Kasumi-1 (cell line): Measurements from ENCODE around the gene P2RX3.

Experiments
- DNase-seq, 2 experiments: peaks; one replicate each; lab custom pipeline; 2025; lab: John Stamatoyannopoulos, UW

Gene P2RX3

DNA sequence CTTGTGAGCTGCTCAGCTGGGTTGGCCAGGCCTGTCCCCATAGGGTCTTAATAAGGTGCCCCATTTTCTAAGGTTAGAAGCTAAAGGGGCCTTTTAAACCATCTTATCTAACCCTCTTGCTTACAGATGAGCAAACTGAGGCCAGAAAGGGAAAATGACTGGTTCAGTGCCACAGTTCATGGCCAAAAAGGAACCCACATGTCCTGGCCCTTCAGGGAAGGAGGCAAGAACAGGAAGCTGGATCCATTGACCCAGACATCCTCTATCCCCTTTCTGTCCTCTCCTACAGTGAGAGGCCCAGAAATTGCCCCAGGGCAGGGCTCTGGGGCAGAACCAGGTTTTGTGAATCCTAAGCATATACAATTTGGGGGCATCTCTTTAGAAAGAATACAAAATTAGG, 32.8 kb downstream of the P2RX3 start:
- no peak for DNase-seq

DNA sequence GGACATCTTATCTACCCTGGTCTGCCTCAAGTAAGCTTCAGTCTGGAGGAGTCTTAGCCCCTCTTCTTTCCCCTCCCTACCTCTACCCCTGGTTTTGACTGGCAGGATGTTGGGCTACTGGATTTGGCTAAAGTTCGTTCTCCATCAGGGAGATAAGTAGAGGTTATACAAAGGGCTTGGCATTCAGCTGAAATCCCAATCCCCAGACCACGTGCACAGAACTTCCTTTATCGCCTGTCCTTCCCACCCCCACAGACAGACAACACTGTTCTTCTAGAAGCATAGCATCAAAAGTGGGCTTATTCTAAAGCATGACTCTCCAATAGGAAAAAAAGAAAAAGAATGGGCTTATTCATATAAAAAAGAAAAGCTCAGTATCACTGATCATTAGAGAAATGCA, 35.0 kb downstream of the P2RX3 start:
- DNase-seq = no peak

DNA sequence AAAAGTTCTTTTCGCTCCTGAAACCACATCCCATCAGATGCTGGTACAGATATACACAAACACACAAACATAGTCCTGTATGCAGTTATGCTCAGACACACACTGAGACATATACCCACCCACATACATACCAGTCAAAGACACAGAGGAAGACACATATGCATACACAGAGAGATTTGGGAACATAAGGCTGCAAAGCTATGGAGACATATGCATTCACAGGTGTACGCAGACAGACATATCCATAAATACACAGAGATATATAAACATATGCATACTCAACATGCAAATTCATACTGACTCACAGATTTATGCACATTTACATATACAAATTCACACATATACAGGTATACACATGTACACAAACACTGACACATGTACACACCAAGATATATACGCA, 36.8 kb downstream of the P2RX3 start:
- no peak for DNase-seq

DNA sequence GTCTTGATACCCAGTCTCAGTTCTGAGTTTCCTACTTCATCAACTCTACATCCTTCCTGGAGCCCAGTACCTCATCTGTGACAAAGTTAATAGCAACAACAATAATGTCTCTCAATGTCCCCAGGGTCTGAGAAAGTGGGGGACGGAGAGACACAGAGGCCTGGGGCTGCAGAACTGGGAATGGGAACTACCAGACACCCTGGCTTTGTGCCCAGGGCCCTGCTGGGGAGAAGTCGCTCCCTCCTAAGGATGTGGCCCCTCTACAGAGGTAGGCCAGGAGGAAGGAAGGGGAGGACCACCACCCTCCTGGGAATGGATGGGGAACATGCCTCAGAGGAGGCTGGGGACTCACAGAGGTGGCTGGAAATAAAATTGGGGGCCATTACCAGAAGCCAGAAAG, 37.3 kb downstream of the P2RX3 start:
- DNase-seq = no peak

DNA sequence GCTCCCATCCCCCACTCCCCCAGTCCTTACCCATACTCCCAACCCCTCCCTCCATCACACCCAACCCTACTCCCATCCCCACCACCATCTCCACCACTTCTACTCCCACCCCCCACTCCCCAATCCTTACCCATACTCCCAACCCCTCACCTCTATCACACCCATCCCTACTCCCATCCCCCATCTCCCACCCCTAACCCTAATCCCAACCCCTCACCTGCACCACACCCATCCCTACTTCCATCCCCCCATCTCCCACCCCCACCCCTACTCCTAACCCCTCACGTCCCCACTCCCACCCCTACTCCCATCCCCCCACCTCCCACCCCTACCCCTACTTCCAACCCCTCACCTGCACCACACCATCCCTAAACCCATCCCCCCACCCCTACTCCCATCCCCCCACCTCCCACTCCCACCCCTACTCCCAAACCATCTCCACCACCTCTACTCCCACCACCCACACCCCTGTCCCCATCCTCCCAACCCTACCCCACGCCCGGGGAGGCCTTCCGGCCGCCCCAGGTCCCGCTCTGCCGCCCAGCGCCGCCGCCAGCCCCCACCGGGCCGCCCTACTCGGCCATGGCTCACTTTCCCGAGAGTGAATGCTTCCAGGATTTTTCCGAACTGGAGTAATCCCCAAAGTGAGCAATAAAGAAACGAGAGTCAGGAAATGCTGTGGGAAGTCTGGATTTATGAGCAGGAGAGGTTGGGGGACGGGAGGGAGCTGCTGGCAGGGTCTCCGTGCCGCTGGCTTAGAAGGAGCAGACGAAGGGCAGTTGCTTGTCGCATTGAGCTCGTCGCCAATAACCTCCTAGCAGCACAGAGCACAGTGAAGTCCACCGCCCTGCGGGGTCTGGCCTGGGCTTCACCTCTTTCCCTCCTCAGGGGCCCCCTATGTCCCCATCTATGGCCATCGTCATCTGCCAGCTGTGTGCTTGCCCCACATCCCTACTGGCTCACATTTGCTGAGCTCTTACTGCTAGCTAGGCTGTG, 38.2 kb downstream of the P2RX3 start:
- no peak for DNase-seq

DNA sequence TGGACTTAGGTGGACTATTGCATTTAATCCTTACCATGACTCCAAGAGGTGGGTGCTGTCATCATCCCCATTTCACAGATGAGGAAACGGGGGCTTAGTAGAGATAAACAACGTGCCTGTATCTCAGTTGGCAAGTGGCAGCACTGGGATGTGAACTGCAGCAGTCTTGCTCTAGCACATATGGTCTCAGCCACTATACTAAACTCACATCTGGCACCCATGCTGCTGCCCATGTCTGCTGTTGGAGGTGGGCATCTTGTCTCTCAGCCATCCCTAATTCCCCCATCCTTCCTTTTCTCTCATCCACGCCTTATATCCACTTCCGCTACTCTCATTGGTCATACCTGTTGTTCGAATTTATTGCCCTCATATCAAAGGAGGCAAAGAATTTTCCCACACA, 39.0 kb downstream of the P2RX3 start:
- no peak for DNase-seq

DNA sequence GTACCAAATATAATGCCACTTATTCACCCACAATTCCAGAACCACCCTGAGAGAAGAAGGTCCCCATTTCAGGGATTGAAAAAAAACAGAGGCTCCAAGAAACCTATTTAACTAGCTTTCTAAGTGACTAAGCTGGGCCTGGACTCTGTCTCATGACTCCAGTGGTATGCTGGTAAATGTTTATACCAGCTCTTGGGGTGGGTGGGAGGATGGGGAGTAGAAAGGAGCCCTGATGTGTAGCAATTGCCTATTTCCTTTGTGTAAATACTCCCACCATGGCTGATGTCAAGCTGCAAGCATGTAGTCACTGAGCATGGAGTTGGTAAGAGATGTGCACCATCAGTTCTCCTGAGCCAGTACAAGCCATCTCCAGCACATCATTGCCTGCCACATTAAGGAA, 40.0 kb downstream of the P2RX3 start:
- DNase-seq = no peak

DNA sequence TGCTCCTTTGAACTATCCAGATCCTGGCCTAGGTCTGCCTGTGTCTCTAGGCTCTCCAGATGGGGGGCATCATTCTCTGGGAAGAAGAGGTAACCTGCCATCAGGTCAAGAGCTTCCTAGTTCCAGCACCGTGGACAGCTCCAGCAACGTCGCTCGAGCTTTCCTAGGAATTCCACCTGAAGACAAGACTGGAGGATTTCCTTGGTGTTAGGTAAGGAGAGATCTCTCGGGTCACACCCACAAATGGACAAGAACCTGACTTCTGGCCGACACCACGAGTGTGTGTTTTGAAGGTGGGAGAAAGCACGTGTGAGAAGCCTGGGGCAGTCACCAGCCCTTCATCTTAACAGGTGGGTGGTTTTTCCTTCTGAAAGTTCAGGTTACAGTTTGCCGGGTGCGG, 41.6 kb downstream of the P2RX3 start:
- DNase-seq = peak in 1 of 2 experiments; percentile 11

DNA sequence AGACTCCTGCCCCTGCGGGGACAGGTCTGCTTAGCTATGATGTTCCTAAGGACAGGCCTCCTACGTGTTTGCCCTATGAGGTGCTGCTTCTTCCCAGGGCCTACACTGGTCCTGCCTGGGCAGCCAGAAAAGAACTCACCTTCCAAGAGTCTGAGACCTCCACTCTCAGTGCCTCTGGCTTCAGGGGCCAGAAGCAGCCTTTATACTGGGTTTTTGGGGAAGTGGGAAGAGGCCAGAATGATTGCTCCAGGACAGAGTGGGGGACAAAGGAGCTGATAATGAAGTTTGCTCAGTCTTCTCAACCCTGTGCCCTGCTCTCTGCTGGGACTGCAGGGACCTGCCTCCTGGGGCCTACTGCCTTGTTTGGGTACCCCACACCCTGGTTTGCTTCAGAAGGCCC, 42.8 kb downstream of the P2RX3 start, which contains the start of gene PRG3:
Gene PRG3, minus strand, starts transcription at position 176 of the 400 bp plus-strand sequence. CDS start 442 bp downstream, outside the sequence.
- DNase-seq = no peak

DNA sequence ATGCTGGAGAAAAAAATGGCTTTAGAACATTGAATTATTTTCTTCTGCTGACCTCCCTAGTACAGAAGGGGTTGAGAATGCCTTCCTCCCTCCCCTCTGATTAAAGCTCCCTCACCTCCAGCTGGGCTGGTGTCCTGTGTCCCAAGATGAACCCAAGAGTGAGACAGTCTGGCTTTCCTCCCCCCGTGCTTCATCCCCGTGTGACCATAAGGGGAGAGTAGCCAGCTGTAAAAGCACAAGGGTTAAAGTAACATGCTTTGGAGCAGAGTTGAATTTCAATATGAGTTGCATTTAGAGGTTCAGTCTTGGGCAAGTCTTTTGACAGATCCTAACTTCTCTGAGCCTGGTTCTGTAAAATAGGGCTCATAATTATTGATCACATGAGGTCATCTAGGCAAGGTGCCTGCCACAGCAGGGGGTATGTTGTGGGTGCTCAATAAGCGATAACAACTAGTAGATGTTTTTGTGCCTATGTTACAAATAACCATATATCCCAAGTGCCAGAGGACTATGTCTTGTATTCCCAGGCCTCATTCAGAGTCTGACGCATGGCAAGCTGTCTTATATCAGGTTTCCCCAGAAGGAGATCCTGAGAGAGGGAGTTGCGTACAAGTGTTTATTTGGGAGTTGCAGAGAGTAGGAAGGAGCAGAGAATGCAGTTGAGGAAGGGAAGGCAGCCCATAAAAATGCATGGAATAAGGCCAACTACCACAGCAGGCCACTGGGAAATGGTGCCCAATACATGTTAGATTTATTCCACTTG, 48.2 kb downstream of the P2RX3 start:
- DNase-seq = no peak

DNA sequence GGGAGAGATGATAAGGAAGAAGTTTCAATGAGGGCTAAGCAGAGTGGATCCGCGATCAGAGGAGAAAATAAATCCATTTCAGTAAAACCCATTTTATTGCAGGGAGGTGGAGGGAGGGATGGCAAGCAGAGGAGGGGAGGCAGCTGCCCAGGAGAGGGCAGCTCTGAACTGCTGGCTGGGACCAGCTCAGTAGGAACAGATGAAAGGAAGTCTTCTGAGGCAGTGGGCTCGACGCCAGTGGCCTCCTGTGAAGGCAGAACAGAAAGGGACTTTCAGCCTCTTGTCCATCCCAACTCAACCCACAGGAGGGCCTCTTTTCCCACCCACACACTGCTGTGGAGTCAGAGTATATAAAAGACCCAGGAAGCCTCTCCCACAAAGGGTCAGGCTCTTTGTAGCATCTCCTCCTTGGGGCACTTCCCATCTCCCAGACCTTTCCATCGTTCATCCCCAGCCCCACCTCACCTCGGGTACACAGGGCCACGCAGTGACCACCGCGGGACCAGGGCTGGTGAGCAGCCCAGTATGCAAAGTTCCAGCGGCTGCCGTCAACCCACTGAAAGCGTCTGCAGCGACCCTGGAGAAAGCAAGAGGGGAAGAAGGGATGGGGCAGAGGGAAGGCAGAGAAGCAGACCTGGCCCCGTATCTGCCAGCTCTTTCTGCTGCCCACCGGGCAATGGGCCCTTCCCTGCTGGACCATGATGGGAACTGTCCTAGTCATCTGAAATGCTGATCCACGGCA, 49.3 kb downstream of the P2RX3 start:
- no peak for DNase-seq

DNA sequence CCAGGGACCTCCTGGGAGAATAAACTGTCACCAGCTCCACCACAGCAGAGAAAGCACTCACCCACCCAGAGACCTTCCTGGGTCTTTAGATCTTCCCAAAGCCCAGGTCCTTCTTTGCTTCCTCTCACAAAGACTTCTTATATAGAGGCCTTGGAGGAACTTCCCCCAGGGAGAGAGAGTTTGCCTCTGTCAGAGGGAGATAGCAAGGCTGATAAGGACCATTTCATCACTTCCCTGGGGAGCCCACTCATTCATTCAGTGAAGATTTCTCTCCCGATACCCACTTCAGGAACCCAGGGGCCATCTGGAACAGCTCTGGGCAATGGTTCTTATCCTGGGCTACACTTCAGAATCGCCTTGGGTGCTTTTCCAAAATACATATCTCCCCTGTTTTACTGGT, 52.4 kb downstream of the P2RX3 start, which contains the start of gene PRG2:
Gene PRG2, minus strand, starts transcription at position 116 of the 400 bp plus-strand sequence. CDS start 706 bp downstream, outside the sequence.
- no peak for DNase-seq

DNA sequence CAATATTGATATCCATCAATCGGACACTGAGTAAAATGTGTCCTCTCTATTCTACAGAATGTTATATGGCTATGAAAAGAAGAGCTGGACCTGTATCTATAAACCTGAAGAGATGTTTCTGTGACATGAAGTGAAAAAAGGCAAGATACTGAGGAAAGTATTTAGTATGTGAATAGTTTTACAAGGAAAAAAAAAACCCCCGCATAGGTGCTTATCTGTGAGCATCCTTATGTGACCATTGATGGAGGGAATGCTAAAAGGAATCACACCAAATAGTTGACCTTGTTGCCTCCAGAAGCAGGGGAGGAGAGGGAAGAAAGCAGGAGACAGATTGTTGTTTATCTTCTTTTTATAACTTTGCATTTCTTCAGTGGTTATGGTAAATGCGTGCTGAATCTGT, 53.0 kb downstream of the P2RX3 start:
- DNase-seq = no peak

DNA sequence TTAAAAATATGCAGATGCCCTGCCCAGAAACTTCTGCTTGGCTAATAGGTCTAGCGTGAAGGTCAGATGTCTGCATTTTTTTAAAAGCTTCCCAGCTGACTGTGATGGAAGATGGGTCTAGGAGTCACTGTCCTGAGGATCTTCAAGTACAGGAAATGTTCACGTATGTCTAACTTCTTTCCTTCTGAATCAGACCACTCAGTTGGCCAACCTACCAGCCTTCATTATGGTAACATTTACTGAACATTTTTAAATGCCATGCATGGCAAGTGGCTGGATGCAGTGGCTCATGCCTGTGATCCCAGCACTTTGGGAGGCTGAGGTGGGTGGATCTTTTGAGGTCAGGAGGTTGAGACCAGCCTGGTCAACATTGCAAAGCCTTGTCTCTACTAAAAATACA, 53.4 kb downstream of the P2RX3 start:
- no peak for DNase-seq

DNA sequence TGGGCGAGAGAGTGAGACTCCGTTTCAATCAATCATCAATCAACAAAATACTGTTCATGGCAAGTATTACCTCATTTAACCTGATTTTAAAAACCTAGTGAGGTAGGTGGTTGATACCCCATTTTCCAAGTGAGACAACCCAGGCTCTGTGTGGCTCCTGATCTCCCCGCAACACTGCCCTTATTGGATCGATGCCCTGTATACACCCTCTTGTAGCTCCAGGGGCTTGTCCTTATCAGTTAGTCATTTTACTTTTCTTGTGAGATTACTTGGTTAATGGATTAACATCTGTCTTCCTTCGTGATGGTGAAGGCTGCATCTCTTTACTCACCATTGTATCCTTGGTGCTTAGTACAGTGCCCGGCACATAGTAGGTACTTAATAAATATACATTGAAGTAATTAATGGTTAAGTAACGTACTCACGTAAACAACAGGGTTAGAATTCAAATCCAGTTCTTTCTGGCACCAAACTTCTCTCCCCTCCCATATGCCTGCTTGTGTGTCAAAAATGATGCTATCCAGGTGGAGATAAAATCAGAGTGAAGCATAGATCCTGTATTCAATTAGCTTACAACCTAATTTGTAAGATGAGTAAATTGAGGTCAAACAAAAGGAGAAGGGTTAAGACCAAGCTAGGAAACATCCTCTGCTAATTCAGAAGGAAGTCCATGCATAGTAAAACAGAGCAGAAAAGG, 54.1 kb downstream of the P2RX3 start:
- DNase-seq = no peak

DNA sequence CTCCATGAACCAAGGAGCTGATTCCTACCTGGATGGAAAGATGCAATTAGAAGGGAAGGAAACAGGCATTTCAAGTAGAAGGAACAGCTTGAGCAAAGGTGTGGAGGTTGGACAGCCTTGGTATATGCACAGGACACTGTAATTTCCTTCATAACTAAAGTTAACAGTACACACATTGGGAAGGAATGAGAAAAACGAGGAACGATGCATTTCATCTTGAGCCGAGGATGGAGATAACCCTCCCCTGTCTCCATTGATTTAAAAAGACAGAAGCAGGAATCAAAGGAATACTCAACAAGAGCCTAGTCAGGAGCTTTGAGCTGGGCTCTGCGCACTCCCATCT, 54.6 kb downstream of the P2RX3 start:
- DNase-seq = no peak

DNA sequence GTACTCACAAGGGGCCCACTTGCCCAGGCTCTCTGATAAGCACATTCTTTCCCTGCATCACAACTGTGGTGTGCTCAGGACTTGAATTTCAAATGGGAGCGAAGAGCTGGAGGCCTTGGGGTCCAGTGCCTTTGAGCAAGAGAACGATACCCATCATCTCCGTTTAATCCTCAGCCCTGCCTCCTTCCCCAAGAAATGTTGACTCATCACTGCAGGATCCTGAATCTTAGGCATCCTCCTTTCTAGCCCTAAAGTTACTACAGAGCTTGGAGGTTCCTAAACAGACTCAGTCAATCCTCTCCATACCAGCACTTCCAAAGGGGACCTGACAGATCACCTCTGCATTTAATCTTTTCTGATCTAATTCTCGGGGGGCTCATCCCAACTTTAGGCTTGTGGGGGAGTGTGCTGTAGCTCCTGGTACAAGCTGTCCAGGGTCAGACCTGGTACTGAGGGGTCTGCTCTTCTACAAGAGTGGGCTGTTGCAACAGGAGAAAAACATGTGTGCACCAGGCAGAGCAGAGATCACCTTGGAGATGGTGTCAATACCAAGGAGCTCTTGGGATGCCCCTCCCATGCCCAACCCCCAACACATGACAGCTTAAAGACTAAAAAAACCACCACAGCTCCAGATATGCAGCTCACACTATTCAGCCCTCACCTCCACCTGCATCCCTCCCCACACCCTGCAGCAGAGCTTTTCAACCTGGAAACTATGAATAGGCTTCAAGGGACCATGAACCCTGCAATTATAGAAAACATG, 56.2 kb downstream of the P2RX3 start:
- no peak for DNase-seq

DNA sequence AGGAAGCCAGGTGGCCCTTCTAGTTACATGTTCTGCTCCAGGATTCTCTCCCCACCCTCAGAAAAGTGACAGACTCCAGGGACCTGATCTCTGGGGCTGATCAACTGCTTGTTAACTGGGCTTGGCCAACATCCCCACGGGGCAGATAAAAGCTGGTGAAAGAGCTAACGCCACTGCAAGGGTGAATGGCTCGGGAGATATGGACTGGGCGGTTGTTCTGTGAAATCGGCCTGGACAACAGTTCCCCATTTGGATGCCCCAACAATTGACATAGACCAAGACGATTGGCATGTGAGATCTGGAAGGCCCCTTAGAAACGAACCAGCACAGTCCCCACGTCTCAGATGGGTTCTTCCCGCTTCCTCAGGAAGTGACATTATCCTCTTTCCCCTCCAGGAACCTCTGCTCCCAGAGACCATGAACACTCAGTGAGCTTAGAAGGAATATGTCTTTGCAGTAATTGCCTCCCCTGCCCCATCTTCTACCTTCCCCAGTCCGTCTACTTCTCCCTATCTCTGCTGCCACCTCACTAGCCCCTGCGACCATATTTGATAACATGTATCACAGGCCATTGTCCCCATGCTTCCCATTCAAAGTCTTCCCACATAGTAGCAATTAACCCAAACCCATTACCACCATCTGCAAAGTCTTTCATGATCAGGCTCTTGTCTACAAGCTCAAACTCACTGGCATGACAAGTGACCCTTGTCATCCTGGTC, 57.9 kb downstream of the P2RX3 start:
- DNase-seq = no peak

DNA sequence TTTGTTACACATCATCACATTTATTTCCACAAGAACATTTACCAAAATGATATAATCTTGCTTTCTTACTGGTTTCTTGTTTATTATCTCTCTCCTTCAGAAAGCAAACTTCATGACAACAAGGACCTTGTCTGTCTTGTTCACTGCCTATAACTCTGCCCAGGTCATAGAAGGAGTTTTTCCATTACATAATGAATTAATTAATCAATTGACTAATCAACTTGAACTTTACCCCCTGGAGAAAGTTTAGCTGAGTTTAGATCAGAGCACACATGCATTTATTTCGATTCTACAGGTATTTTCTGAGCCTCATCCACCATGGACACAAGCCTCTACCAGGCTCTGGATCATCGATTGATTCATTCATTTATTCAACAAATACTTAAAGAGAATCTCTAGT, 58.6 kb downstream of the P2RX3 start:
- no peak for DNase-seq

DNA sequence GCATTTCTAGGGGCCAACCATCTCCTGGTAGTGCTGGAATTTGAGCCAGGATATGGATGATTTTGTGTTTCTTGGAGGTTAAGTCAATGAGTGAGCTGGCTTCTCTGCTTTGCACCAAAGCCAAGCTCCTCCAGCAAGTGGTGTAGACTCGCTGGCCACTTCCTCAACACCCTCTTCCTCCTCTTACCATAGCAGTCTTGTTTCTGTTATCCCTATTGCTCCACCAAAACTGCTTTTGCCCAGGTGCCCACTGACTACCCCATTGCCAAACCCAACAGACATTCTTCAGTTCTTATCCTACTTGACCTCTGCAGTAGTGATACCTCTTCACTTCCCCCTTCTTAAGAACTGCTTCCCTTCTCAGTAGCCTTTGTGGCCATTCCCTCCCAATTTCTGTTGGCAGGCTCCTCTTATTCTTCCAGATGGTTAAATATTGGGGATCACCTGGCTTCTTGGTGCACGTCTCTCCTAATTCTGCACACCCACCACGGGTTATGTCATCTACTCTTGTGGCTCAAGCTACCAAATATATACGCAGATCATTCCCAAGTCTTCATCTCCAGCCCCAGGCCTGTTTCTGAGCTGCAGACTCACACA, 59.3 kb downstream of the P2RX3 start:
- peak; percentile 19 to 29 for DNase-seq
